HepG2 (cell line): ENCODE measurements around the gene AUTS2. TPM values are rescaled to one million over a fixed set of nuclear protein-coding genes. Genes with fewer than 3 reads are reported as not detected.

Experiments
- polyA plus RNA-seq, 8 experiments: library from polyadenylated mRNA; depleted of rRNA in 3 of 8; stranded (reverse) in 7 of 8; unstranded in 1 of 8; fragments of >200 nt; fragmentation: Illumina TruSeq in 4 of 8; extraction: Trizol in 4 of 8; gene quantifications; 2 replicates each; pipeline versions ENCODE4 v1.2.1 to v1.2.3, GENCODE V29; 2011 to 2016; ENCODE audit warnings: low read depth in 4 of 8, missing spikeins in 1 of 8, mixed read lengths in 1 of 8; ENCODE audit not compliant: insufficient read depth in 1 of 8
- small RNA-seq, 3 experiments: library from RNA; depleted of rRNA; stranded (forward); fragments of <200 nt; gene quantifications; one replicate each; pipeline ENCODE3, GENCODE V24; 2012; ENCODE audit warnings: low read depth in 2 of 3, low replicate concordance in 1 of 3; ENCODE audit not compliant: insufficient read length in 3 of 3, insufficient read depth in 2 of 3
- total RNA-seq, 5 experiments: library from RNA; depleted of rRNA; stranded (reverse); fragments of >200 nt; fragmentation: Illumina TruSeq; extraction: Trizol; gene quantifications; 2 replicates each; pipeline ENCODE4 v1.2.3, GENCODE V29; 2016; ENCODE audit warnings: low read depth in 1 of 5

AUTS2 gene
- total and polyA plus RNA-seq, 2 of the 13 experiments (the other 11 are each of a cell fraction or from before 2014, with no cell fraction given) = 0.38 TPM; not detected in 1

Small RNA genes within 50 kb of the gene (small RNA-seq; reads per million reads assigned to genes)
- gene AC073873.1 = 0 reads per million in 3 experiments
